RCC 7860 (cell line): ENCODE data around the gene DISC1.

Experiments
- DNase-seq: peaks from one replicate; pipeline ENCODE4 v3.0.0-alpha.2; 2015; ENCODE audit warnings: low spot score
- FAIRE-seq: peaks from 2 replicates; lab custom pipeline; 2012; peaks lifted over from hg19 to GRCh38; lab: Jason Lieb, UNC

The DISC1 gene

GRCh38 chr1:231694075-231694431 lies 67.5 kb downstream of the DISC1 start:
- FAIRE-seq (no peak), DNase-seq (no peak)

- FAIRE-seq (no peak), DNase-seq (no peak)
Measured at GRCh38 chr1:231694465-231695077, 68.0 kb downstream of the DISC1 start.

- FAIRE-seq (no peak), DNase-seq (no peak)
Measured at GRCh38 chr1:231695439-231696255, 69.1 kb downstream of the DISC1 start.

GRCh38 chr1:231699784-231700183 lies 73.2 kb downstream of the DISC1 start:
- DNase-seq (no peak), FAIRE-seq (no peak)

- FAIRE-seq, result no peak
- DNase-seq, result no peak
Measured at GRCh38 chr1:231701306-231701705, 74.7 kb downstream of the DISC1 start.

- no peak for DNase-seq
- no peak for FAIRE-seq
Measured at GRCh38 chr1:231702331-231702730, 75.7 kb downstream of the DISC1 start.

GRCh38 chr1:231702804-231703203 lies 76.2 kb downstream of the DISC1 start:
- FAIRE-seq (no peak), DNase-seq (no peak)

GRCh38 chr1:231705806-231706760 lies 79.5 kb downstream of the DISC1 start:
- DNase-seq, result no peak
- FAIRE-seq, result no peak

- no peak for FAIRE-seq
- DNase-seq, result no peak
Measured at GRCh38 chr1:231706934-231707333, 80.3 kb downstream of the DISC1 start.

GRCh38 chr1:231707407-231707806 lies 80.8 kb downstream of the DISC1 start:
- DNase-seq (no peak), FAIRE-seq (no peak)

GRCh38 chr1:231708394-231708793 lies 81.8 kb downstream of the DISC1 start:
- FAIRE-seq (no peak), DNase-seq (no peak)

GRCh38 chr1:231714440-231714839 lies 87.8 kb downstream of the DISC1 start:
- DNase-seq, result no peak
- no peak for FAIRE-seq

GRCh38 chr1:231715816-231716722 lies 89.5 kb downstream of the DISC1 start:
- no peak for FAIRE-seq
- no peak for DNase-seq

GRCh38 chr1:231716879-231717278 lies 90.3 kb downstream of the DISC1 start:
- no peak for FAIRE-seq

GRCh38 chr1:231719485-231720183 lies 93.0 kb downstream of the DISC1 start:
- FAIRE-seq (no peak), DNase-seq (no peak)

More at GRCh38 chr1:231716879-231717278, 90.3 kb downstream of the DISC1 start:
- no peak for DNase-seq

- FAIRE-seq (no peak), DNase-seq (no peak)
Measured at GRCh38 chr1:231720652-231721325, 94.2 kb downstream of the DISC1 start.

GRCh38 chr1:231721436-231721835 lies 94.8 kb downstream of the DISC1 start:
- FAIRE-seq (no peak), DNase-seq (no peak)

GRCh38 chr1:231722356-231722755 lies 95.8 kb downstream of the DISC1 start:
- DNase-seq (no peak), FAIRE-seq (no peak)

GRCh38 chr1:231723146-231723545 lies 96.6 kb downstream of the DISC1 start:
- no peak for DNase-seq
- no peak for FAIRE-seq
